ENCODE measurements around the gene GRIK4. TPM values are rescaled to one million over a fixed set of nuclear protein-coding genes. Genes with fewer than 3 reads are reported as not detected.
A peak's percentile ranks its signal among the peaks of the same experiment; 100 is the strongest.

GRIK4 gene
- total RNA-seq, 1 donor from 2014 or later = not detected

DNA sequence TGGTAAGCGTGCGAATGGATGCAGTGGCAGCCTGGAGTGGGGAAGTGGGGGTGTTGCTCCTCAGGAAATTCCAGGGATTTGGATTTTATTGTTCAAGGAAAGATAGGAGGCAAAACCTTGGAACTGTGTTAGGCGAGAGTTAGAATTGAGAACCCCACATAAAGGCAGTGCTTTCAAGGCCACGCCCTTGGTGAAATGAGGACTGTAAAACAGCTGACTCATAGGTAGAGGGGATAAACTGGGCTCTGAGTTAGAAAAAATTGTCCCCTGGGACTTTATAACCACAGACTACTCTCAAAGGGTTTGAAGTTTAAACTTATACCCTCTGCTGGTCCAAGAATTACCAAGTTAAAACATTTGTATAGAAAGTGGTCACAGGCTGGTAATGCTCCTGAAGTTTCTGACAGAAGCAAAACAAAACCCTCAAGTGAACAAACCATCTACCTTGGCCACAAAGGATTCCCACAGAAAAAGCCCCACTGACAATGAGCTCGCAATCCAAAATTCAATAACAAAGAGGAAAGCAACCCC lies 262.0 kb downstream of the GRIK4 start:
- Mint-ChIP-seq H3K4me3 (ENCODE audit: low read depth) (no peak overlapping the region), H3K36me3 (ENCODE audit: insufficient read depth) (no peaks in the 10 kb centered on the region), H3K9me3 (ENCODE audit: low read depth) (peaks cover 10% of the 10 kb centered on the region), H3K4me1 (ENCODE audit: low read depth) (peaks cover 3% of the 10 kb centered on the region), H3K27me3 (no peaks in the 10 kb centered on the region), H3K27ac (no peak overlapping the region)
- TF ChIP-seq, protein P1, sequence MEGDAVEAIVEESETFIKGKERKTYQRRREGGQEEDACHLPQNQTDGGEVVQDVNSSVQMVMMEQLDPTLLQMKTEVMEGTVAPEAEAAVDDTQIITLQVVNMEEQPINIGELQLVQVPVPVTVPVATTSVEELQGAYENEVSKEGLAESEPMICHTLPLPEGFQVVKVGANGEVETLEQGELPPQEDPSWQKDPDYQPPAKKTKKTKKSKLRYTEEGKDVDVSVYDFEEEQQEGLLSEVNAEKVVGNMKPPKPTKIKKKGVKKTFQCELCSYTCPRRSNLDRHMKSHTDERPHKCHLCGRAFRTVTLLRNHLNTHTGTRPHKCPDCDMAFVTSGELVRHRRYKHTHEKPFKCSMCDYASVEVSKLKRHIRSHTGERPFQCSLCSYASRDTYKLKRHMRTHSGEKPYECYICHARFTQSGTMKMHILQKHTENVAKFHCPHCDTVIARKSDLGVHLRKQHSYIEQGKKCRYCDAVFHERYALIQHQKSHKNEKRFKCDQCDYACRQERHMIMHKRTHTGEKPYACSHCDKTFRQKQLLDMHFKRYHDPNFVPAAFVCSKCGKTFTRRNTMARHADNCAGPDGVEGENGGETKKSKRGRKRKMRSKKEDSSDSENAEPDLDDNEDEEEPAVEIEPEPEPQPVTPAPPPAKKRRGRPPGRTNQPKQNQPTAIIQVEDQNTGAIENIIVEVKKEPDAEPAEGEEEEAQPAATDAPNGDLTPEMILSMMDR (IDR thresholded peaks at IDR 0.05; ENCODE audit: unreplicated experiment) = no peak
- DNase-seq (ENCODE audit: low spot score, unreplicated experiment) = no peak

DNA sequence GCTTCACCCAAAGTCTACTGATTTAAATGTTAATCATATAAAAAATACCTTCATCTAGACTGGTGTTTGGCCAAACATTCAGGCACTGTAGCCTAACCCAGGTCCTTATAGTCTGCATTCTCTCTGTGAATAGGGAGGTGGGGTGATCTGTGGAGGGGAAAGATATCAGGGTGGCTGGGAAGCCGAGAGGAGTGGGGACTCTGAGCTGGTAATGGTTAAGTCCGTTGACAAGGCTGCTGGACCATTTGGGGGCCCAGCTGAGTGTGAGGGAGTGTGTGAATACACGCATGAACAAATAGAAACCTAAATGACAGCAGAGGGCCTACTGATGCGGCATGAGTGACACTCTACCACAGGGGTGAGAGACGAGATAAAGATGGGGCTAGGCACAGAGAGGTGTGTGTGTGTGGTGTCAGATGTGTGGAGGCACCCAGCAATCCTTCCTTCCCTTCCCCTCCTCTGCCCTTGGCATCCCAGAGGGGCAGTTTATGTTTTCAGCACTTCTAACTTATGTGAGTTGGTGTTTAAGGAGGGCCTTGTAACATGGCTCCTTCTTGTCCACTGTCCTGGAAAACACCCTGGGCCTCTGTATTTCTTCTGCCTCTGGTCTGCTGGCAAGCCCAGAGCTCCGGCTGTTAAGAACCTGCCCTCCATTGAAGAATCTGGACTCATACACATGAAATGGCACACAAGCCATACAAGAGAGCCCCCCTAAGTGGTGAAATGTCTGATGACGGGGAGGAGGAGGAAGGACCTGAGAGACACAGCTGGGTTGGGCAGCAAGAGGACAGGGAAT lies 263.2 kb downstream of the GRIK4 start:
- no peak for DNase-seq (ENCODE audit: low spot score, unreplicated experiment)
- H3K4me3 Mint-ChIP-seq (ENCODE audit: low read depth) = no peak overlapping the region

GRCh38 chr11:120775986-120776951 lies 264.7 kb downstream of the GRIK4 start:
- H3K27ac Mint-ChIP-seq = peak overlapping the region; percentile 25
- H3K4me1 Mint-ChIP-seq (ENCODE audit: low read depth) = peaks cover 7% of the 10 kb centered on the region
- H3K9me3 Mint-ChIP-seq (ENCODE audit: low read depth) = peaks cover 7% of the 10 kb centered on the region
- no peak overlapping the region for H3K4me3 Mint-ChIP-seq (ENCODE audit: low read depth)
- no peaks in the 10 kb centered on the region for H3K36me3 Mint-ChIP-seq (ENCODE audit: insufficient read depth)
- TF ChIP-seq, protein P1 (IDR thresholded peaks at IDR 0.05; ENCODE audit: unreplicated experiment) = no peak
- H3K27me3 Mint-ChIP-seq = peaks cover 8% of the 10 kb centered on the region
- no peak for DNase-seq (ENCODE audit: low spot score, unreplicated experiment)

More for the DNA sequence above, 263.2 kb downstream of the GRIK4 start:
- no peaks in the 10 kb centered on the region for H3K36me3 Mint-ChIP-seq (ENCODE audit: insufficient read depth)
- peaks cover 7% of the 10 kb centered on the region for H3K9me3 Mint-ChIP-seq (ENCODE audit: low read depth)
- H3K27ac Mint-ChIP-seq = no peak overlapping the region
- H3K27me3 Mint-ChIP-seq = peaks cover 4% of the 10 kb centered on the region
- TF ChIP-seq, protein P1 (IDR thresholded peaks at IDR 0.05; ENCODE audit: unreplicated experiment) = no peak
- H3K4me1 Mint-ChIP-seq (ENCODE audit: low read depth) = peaks cover 7% of the 10 kb centered on the region

DNA sequence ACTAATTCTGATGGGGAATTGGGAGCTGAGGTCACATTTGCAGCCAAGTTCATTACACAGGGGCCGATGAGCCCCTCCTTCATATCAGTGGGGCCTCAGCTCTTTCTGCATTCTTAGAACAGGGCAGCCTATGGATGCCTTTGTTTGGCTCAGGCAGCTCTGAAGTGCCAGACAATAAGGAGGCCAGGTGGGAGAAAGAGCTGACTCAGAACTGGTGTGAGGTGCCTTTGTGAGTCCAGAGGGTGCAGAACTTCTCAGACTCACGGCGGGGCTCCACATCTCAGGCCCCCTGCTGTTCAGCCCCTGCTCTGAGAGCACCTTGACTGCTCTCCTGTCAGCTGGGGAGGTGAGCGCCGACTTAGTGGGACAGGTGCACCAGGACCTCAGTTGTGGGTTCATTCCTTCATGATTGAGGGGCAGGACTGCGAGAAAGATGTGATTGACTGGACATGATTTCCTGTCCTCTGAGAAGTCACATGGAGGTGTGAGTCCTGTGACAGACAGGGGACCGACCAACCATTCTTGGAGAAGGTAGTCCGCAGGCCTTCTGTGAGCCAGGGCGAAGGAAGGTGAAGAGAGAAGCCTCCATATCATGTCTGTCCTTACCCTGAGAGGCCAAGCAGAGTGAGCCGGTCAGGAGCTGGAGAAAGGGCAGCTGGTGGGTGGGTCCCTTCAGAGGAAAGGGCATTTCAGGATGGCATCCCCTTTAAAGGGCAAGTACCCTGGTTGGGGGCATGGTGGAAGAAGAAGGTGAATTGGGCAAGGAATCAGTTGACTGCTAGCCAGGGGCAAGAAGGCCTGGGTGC lies 267.3 kb downstream of the GRIK4 start:
- H3K36me3 Mint-ChIP-seq (ENCODE audit: insufficient read depth) = no peaks in the 10 kb centered on the region
- TF ChIP-seq, protein P1 (IDR thresholded peaks at IDR 0.05; ENCODE audit: unreplicated experiment) = no peak
- H3K27ac Mint-ChIP-seq = peak overlapping the region; percentile 34
- H3K9me3 Mint-ChIP-seq (ENCODE audit: low read depth) = peaks cover 3% of the 10 kb centered on the region
- no peak overlapping the region for H3K4me3 Mint-ChIP-seq (ENCODE audit: low read depth)
- peaks cover 23% of the 10 kb centered on the region for H3K27me3 Mint-ChIP-seq
- peaks cover 7% of the 10 kb centered on the region for H3K4me1 Mint-ChIP-seq (ENCODE audit: low read depth)
- DNase-seq (ENCODE audit: low spot score, unreplicated experiment) = no peak
